DMS79 treated with DMSO at 0.1 percent for 48 hours (cell line): Measurements from ENCODE around the gene TNFSF4.
A peak's percentile ranks its signal among the peaks of the same experiment; 100 is the strongest.

Experiments
- DNase-seq: peaks from one replicate; lab custom pipeline; 2025; lab: John Stamatoyannopoulos, UW

Gene TNFSF4

DNA sequence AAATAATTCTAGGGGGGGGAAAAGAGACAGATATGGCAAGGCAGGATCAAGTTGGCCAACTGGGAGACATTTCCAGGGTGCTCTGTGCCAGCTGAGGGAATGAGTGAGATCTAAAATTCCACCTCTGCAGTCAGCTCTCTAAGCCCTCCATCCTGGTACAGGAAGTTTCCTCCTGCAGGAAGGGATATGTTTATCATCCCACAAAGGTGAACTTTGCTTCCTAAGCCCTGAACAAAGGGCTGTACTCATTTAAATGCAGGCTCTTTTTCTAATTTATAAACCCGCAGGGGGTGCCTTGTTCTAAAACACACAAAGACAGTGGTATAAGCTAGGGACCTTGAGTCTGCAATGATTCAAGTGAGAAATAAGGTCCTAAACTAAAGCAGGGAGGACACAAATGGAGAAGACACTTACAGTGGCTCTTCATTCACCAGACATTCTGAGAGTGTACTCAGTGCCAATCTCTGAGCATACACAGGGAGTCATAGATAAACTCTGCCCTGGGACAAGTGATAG lies 3.6 kb upstream of the TNFSF4 start:
- no peak for DNase-seq

DNA sequence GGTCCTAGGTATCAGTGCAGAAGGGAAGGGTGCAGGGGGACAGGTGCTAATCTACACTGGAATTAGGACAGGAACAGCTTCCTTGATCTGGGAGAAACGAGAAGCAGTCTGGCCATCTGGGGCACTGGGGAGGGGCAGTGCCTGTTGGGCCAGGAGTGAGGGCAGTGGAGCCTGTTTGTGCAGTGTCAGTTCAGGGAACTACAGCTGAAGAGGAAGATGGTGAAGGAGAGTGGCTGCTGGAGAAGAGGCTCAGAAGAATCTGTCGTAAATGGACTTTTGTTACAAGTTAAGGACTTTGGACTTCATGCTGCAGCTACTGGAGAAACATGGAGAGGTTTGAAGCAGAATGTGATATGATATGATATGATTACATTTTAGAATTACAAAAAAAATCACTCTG lies 3.2 kb upstream of the TNFSF4 start:
- DNase-seq = no peak

DNA sequence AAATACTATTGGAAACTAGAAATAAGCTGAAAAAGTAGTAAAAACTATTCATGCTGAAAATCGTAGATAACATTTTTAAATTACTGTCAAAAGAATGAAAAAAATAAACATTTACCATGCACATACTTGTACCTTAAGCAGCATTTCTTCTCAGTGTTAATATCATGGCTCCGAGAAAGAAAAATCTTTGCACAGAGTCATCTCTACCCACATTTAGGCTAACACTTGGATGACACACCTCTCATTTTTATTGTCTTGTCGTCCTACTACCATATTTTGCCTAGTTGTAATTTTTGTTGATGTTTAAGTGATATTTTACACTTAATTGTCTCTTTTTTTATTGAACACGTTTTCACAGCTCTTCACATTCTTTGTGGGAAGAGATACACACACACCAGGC lies 1.7 kb upstream of the TNFSF4 start:
- no peak for DNase-seq

DNA sequence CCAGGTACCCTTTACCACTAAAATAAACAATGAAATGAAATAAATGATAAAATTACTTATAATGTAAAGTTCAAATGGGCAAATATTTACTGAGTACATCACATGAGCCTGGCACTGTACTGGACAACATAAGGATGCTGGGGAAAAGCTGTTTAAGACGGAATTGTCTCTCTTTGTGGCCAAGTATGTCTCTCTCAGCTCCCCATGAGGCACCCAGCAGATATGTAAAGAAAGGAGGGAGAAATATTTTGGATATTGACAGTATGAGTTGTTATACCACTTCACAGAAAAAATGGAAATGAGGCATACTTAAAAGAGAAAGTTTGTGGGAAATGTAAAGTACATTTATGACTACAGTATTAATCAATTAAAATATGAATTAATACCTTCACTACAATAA lies 1.0 kb upstream of the TNFSF4 start:
- DNase-seq = no peak

DNA sequence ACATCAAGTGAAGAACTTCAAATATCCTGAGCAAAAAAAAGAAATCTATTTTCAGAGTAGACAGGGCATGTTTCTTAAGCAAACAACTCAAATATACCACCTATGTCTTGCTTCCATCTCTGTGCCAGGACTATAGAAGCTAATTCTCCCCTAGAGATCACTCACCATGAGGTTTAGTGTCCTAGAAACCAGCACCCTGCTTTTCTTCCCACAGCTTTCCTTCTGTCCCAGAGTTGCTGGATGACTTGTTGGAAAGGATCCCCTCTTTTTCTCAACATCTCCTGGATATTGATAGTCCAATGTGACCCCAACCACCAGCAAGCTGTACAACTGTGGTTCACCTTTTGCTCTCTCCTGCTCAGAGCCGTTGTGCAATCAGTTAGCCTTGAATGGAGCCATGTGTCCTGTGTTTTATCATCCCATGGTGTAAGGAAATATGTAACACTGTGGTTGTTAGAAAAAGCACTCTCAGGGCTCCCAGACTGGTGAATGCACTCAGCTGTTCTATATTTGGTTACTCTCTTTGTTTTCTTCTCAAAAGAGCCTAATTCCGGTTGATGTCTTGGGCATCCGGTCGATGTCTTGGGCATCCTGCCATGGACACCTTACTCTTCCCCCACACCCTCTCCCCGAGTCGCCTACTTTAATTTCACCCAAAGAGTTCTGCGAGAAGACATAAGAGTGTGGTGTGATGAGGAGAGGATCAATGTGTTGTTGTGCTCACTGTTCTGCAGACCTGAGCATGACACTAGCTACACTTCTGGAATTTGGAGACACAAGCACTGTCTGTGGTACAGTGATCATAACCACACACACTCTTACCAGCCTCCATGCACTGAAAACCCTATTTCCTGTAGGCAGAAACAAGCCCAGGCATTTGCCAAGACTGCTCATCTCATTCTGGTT lies 1.7 kb downstream of the TNFSF4 start:
- DNase-seq = no peak

DNA sequence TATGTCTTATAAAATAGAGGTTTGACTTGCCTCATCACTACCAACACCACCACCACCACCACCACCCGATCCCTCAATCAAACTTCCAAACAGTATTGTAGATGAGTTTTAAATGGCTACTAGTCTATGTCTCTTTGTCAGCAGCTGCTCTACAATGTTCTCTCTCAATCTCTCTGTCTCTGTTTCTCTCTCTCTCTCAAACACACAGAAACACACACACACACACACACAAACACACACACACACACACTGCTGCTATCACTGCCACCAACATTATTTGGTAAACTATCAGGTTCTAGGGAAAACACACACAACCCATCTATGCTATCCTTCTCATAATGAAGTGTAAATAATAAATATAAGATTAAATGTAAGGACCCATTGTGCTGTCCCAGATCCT lies 2.4 kb downstream of the TNFSF4 start:
- no peak for DNase-seq

DNA sequence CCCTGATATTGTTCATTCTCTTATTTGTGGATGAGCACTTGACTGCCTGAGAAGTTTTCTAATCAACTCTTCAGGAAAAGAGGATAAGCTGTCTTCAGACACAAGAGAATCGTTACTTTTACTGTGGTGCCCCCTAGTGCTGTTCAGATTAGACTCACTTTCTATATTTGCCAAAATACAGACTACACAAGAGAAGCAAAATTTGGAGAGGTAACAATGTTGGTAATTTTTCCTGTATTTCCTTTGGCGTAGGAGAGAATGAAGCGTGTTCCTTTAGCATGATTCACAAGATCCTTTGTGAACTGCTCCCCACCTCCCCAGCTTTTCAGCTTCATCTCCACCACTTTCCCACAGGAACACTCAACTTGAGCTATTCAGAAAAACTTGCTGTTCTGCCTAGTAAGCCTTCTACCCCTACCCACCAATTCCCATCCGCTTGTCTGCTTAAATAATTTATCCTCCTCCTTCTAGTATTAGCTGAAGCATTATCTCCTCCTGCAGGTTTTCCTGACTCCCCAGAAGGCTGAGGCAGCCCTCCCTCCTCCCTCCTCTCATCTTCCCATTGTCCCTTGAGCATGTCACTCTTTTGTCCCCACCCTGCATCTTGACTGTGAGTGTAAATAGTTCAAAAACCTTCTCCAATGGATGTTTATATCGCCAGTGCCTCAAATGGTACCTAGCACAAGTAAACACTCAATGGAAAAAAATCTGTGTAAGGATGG lies 4.5 kb downstream of the TNFSF4 start:
- no peak for DNase-seq

DNA sequence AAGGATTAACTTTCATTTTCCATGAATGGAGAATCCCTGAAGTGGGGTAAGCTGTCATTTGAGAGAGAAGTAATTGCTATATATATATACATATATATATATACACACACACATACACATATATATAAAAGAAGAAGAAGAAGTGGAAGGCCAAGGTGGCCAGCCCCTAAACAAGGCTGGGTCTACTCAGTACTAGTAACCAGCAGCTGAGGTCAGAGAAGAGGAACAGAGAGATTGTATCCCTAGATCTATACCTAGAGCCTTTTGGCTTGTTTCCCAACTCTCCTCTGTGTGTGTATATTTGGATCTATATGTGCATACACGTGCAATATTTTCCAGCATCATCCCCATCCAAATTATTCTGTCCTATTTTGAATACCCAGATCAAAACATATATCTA lies 5.2 kb downstream of the TNFSF4 start:
- no peak for DNase-seq

DNA sequence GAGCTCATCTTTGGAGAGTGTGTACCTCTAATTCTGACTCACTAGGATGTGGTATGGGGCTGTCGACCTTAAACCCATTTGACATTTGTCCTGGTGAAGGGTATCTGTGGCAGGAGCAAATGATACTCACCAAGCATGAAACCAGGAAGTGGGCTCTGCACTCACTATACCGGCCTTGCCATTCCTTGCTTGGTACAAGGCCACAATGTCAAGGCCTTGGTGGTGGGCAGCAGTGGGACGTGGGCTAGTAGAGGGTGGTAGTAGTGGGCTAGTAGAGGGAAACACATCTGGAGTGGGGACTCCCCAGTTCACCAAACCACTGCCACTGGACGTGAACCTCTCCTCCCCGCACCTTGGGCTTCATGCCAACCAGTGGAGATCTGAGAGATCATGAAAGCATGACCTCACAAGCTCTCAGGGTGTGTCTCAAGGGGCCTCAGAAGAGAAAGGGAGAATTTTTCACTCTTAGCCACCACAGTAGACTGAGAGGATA lies 11.5 kb downstream of the TNFSF4 start:
- no peak for DNase-seq

DNA sequence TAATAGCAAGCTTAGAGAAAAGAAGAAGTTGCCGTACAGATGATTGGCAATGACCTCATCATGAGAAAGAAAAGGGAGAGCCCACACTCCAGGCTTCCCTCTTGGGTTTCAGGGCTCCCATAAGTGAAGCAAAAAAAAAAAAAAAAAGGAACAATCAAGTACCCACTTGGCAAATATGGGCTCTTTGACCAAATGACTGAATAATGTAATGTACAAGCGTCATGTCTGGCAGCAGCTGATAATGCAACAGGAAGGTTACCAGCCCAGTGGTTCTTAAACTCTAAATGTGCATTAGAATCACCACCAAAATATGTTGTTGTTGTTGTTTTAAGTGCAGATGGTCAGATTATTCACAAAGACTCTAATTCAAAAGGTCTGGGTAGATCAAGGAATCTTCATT lies 13.5 kb downstream of the TNFSF4 start:
- no peak for DNase-seq

DNA sequence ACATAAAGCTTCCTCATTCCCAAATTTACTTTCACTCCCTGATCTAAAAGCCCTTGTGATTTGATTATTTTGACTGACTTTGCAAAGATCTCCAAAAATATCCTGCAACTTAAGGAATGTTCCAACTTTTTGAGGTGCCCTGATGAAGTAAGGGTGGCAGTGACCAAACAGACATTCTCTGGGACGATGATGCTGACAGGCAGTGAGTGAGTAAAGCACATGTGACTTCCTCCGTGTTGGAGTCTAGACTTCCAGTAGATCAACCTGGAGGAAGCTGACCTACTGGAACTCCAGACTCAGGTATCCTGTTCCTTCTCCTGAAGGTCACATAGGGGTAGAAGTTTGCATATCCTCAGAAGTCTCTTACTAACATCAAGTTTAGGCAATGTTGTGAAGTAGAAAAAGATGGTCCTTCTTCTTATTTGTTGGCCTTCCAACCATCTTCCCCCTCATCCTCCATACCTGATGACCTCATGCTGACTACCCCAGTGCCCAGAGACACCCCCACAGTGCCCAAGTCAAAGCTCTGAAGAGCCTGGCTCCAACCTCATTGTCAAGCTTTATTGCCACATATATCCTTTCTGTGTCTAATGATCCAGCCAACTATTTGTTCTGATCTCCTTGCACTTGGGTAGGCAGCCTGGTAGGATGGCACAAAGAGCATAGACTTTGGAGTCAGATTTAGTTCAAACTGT lies 16.0 kb downstream of the TNFSF4 start:
- no peak for DNase-seq

DNA sequence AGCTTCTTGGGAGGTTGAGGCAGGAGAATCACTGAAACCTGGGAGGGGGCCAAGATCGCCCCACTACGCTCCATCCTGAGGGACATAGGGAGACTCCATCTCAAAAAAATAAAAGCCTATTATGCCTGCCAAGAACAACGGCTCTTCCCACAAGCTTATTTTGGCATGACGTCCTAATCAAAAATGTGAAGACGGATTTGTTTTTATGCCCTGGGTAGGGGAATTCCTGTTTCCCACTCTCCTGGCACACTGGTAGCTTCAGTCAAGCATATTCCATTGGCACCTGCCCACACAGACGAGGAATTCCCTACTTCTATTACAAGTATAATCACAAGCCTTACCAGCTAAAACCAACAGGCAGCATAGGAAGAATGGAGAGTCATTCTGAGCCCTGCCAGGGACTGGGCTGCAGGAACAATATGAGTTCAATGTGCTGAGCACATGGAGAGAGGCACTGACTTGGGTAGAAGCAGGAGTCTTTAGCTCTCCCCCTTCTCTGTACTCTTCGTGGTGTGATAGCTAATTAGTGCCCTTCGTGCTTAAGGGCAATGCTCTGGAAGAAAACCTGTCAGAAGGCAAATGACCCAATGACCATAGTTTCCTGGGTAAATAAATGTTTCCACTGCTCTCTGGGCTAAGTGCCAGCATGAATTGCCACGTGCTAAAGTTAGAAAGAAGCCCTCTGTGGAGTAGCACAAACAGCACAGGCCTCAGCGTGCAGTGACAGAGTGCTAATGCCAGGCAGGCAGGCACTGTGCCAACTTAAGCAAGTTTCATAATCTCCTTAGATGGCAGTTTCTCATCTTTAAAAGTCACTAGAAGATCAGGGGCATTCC lies 16.8 kb downstream of the TNFSF4 start:
- DNase-seq = no peak

DNA sequence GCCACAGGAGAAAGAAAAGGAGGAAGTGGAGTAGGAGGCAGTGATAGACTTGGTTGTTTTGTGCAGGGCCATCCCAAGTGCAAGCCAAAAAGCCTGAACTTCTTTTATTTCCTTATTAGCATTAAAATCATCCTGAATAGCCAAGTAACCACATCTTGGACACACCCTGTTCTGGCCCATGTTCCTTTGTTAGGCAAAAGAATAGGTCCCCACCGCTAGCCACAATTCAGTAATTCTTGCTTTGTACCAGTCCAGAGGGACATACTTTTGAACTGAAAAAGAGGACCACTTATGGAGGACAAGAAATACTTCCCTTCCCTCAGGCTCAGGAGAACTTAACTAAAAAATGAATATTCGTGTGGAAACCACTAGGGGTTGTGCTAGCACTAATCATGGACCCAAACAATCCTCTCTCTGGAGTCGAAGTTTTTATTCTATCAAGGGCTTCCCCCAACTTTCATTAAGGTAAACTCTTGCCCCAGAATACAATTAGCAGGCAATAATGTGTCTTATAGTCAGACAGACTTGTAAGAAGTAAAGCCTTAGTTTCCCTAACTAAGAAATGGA lies 19.4 kb downstream of the TNFSF4 start:
- no peak for DNase-seq

DNA sequence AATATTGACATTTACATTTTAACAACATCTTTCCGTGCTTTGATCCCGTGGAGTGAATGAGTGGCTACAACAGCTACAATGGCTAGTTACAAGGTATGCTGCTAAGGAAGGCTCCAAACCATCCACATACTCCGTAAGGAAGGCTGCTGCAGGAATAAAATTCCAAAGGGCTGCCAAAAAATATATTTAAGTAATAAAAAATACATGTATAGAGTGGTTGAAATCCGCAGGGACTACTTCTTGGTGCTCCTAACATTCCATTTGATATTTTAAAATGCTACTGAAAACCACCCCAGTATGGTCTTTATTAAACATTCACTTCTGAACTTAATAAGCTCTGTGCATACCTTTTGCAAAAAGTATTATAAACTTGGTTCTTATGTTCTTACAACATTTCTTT lies 25.3 kb downstream of the TNFSF4 start:
- no peak for DNase-seq

DNA sequence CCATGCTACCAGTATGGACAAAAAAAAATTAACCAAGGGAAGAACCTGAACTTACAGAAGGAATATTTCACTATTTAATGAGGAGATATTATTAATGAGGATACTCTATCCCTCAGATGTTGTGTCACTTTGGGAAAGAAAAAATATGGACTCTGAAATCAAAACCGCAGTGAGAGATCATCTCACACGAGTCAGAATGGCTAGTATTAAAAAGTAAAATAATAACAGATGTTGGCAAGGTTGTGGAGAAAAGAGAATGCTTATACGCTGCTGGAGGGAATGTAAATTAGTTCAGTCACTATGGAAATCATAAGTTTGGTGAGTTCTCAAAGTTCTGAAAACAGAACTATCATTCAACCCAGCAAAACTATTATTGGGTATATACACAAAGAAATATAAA lies 30.9 kb downstream of the TNFSF4 start:
- no peak for DNase-seq

DNA sequence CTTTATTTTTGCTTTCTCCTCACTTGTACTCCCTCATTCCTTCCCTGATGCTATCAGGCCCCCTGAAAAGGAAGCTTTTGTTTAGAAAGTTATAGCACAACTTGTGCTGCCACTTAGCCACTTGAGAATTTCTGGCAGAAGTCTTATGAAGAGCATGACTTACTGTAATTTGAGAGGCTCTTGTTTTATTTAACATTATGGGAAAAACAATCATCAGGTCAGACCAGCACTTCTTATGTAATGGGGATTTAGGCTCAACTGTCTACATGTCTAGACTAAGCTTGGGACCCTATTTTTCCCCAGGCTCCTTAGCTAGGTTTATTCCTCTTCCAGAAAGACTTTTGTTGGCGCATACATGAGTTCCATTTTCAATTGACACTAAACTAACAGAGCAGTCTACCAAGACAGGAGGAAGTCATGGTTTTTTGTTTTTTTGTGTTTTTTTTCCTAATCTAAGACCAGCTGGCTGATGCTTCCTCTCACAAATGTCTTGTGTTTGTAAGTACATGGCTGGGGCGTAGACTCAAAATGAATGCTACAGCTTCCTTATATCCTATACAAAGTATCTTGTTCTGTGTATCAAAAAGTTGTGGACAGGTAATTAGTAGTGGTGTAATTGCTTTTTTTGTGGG lies 31.5 kb downstream of the TNFSF4 start:
- DNase-seq = peak; percentile 11

DNA sequence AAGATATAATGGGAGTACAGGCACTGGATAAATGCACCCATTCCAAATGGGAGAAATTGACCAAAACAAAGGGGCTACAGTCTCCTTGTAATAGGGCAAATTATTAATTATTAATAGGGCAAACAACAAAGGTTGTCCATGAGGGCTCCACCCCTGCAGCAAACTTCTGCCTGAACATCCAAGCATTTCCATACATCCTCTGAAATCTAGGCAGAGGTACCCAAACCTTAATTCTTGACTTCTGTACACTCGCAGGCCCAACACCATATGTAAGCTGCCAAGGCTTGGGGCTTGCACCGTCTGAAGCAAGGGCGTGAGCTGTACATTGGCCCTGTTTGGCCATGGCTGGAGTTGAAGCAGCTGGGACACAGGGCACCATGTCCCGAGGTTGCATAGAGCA lies 33.7 kb downstream of the TNFSF4 start:
- no peak for DNase-seq

DNA sequence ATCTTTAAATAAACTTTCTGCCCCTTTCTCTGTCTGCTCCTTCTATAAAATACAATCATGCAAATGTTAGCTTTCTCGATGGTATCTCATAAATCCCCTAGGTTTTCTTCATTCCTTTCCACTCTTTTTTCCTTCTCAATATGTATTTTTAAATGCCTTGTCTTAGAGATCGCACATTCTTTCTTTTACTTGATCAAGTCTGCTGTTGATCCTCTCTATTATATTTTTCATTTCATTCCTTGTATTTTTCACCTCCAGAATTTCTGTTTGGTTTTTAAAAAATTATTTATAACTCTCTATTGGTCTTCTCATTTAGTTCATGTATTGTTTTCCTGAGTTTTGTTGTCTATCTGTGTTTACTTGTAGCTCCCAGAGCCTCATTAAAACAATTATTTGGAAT lies 36.0 kb downstream of the TNFSF4 start:
- DNase-seq = no peak

DNA sequence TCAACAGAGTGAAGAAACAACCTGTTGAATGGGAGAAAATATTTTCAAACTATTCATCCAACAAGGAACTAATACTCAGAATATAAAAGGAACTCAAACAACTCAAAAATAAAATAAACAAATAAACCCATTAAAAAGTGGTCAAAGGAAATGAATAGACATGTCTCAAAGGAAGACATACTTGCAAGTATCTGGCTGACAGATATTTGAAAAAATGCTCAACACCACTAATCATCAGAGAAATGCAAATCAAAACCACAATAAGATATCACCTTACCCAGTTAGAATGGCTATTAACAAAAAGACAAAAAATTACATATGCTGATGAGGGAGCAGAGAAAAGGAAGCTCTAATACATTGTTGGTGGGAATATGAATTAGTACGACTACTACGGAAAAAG lies 38.2 kb downstream of the TNFSF4 start:
- no peak for DNase-seq

DNA sequence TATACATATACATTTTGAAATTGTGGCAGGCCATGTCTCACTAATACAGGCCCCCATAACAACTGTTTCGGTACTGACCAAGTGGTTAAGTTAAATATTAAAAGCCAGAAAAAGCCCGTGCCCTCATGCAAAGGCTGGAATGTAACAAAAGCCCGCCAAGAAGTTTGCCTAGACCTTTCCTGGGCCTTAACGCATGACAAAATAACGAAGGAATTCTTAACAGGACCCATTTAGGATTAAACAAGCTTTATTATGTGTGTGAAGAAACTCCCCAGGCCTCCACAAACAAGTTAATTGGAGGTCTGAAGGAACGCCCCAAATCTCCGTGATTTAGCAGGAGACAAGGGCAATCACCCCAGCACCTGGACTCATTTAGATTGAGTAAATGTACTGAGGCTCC lies 42.4 kb downstream of the TNFSF4 start:
- DNase-seq = no peak

DNA sequence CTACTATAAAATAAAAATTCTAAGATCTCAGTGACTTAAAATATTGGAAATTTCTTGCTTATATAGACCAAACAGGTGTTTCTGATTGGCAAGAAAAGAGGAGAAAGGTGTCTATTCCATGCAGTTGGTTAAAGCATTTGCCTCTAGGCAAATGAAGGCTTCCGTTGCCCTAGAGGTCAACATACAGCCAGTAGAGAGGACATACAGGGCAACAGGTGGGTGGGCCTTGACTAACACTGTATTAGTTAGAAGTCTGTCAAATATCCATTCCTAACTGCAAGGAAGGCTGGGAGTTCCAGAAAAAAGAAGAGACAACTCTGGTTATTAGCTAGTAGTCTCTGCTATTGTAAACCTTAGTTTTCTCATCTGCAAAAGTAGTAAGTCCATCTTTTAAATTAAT lies 43.0 kb downstream of the TNFSF4 start:
- no peak for DNase-seq
